Activated CD8-positive, alpha-beta memory T cell treated with anti-CD3 and anti-CD28 coated beads for 48 hours (primary cell): ENCODE measurements around the gene AGAP1.
"Not testable (repeated sequence)": the region's sequence is repeated elsewhere in the genome, so short reads cannot be mapped to it uniquely, and the experiment has no call there.

Experiments
- DNase-seq, 3 experiments: peaks; one replicate each; pipeline ENCODE4 v3.0.0-alpha.2; 2020; ENCODE audit warnings: low read depth in 2 of 3, low spot score in 2 of 3

The AGAP1 gene

DNA sequence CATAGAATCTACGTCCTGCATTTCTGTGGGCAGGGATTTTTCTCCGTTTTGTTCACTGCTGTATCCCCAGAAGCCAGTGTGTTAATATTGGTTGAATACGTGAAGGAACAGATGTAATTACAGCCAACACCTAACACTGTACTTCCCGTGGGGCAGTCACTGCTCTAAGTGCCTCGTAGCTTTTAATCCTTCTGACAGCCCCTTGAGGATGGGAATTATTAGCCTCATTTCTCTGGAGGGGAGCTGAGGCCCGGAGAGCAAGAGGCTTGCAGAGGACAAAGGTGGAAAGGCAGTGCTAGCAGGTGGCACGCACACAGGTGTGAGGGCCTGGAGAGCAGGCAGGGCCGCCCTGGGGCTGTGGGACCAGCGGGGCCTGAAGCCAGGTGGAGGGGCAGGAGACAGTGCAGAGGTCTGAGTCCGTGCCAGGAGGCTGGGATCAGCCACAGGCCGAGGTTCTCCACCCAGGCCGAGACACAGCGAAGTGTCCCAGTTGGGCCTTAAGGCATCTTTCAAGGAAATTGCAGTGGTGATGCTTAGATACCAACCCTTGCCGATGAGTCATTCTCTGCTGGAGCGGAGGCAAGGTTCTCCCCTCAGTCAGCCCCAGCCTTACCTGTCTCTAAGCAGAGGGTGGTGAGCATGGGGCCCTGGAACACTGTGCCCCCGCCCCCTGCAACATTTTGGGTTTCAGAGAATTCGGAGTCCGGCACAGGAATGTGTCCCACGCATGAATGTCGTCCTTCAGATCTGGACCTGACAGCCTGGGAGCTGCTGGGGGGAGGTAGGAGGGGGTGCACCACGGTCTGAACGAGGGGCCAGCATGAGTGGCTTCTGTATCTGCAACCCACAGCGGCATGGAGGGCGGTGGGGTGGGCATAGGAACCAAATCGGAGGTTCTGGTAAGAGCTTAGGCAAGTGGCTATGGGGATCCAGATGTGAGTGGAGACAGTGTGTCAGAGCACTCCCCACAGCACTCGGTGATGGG lies 551.7 kb downstream of the AGAP1 start:
- DNase-seq, result no peak

DNA sequence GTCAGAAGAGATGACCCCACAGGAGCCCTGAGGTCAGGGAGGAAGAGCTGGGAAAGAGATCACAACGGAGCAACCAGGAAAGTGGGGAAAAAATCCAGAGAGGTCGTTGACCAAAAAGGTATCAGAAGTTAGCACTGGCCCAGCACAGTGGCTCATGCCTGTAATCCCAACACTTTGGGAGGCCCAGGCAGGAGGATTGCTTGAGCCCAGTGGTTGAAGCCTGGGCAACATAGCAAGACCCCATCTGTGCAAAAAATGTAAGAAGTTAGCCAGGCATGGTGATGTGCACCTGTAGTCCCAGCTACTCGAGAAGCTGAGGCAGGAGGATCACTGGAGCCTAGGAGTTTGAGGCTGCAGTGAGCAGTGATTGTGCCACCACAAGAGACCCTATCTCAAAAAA lies 552.9 kb downstream of the AGAP1 start:
- no peak for DNase-seq

DNA sequence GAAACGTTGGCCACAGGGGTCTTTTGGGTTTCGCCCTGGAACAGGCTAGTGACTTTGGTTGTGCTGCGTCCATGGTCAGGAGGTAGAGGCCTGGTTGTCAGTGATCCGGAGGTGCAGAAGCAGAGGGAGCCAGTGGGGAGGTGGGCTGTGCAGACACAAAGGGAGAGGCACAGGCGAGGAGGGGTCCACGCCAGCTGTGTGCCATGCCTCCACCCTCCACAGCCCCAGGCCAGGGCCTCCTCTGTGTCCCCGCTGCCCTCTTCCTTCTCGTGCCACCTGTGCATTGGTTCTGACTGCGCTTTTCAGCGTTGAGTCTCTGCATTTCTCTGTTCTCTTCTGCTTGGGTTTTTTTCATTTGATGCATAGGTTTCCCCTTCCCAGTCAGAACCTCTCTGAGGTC lies 553.3 kb downstream of the AGAP1 start:
- DNase-seq, result no peak

DNA sequence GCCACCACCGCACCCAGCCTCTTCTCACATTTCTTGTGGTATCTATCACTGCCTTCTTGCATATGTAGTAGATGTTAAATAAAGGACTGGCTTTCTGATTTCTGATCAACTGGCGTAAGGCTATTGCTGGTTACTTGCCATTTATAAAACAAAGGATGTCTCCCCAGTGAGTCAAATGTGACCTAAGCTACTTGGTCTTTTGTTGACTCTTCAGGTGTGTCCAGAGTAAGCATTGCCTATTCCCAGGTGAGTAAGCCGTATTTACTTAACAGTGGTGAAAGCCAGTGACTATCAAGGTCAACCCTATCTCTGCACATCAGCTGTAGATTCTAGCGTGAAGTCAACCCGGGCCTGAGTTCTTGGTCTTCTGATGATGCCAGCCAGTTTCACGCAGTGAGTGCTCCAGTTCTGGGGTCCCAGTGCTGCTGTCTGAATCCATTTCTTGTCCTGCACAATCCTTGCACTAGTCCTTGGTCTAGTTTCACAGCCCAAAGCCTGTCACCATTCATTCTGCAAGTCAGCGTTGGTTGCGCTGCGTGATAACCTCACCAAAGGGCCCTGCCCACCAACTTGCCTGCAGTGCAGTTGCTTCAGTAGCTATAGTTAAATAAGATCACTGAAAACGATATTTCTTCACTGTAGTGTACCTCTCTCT lies 554.2 kb downstream of the AGAP1 start:
- DNase-seq, result no peak

DNA sequence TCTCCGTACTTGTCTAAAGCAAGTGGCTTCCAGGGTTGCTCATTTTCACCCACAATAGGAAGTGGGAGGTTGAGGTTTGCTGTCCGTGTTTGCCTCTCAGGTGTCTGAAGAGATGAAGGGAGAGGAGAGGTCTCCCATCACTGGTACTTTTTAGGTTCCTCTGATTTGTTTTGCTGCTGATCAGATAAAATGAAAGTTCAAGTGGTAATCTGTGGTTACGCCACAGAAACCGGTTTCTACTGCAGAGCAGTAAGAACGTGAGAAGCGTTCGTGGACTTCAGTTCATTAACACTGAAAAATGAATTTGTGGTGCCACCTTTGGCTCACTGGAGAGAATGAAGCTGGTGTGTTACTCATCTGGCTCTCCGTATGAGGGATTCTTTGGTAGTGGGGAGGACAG lies 556.1 kb downstream of the AGAP1 start:
- DNase-seq, result no peak

DNA sequence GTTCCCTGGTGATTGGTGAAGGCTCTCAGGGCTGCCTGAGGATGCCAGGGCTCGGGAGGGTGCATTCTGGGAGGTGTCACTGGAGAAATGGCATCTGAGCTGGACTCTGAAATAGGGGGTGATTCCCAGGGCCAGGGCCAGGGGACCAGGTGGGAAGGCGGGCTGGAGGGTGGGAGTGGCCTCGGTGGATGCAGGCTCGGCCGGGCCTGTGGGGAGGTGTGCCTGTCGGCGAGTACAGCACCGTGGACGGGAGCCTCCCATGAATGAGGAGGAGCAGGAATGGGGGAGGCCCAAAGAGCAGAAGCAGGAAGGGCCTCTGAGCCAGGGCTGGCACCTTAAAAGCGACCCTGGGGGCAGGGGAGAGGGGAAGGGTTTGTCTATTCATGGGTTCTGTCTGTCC lies 557.5 kb downstream of the AGAP1 start:
- no peak for DNase-seq

DNA sequence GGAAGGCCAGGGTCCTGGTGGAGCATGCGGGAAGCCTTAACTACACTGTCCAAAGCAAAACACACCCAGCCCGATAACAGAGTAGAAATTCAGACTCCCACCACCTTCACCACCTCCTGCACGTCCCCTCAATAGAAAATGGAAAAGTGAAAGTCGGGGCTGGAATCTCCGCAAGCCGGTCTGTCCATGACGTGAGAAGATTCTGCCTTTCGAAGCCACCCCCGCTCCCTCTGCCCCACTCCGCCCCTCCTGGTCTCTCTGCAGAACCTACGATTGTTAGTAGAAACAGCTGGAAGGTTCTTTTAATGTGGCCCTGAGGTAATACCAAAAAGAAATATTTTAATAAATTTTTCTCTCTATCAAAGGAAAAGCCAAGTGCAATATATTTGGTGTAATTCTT lies 558.0 kb downstream of the AGAP1 start:
- no peak for DNase-seq

DNA sequence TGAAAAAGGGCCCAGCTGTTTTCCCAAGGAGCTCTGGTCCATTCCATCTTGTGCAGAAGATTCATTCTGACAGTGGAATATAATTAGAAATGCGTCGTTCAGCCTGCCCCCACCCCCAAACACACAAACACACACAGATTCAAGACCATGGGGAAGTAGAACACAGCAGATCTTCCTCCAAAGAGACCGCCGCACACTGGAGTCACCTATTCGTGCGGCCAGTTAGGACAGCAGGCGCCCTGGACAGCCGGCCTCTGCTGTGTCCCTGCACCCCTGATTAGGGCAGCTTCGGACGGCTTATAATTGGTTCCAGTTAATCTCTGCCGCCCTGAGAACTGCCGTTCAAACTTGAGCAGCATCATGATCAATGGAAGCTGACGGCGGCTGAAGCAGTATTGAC lies 558.4 kb downstream of the AGAP1 start:
- no peak for DNase-seq

DNA sequence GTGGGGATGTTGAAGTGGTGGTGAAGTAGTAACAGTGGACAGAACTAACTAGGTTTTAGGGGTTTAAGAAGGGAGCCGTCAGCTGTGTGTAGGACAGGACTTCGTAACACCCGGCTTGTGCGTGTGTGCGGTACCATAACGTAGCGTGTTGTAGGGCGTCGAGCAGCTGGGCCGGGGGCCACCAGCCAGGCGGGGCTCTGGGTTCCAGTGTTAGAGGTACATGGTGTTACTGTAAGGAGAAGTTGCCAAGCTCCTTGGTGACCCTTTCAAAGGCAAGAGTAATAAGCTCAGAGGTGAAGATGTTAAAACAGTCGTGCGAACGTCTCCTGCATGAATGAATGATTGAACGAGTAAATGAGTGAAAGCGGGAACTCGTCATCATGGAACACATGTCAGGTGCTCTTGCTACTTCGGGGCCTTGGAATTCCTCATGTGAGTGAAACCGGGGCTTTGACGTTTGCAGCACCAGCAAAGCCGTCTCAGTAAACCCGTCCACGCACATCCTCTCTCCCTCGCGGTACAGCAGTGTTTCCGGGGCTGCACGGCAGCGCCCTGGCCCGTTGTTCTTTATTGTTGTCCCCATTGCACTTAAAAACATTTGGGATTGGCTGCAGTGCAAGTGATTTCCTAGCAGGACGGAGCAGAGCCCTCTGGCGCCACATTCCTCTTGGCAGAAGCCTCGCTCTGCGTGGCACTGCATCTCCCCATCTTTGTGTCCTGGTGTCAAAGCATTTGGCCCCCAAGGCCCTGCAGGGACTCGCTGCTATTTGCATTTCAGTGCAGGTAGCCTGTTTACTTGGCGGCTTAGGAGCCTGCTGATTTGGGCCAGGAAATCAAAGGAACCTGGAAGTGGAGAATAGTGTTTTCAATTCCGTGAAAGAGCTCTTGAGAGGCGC lies 559.3 kb downstream of the AGAP1 start:
- no peak for DNase-seq

DNA sequence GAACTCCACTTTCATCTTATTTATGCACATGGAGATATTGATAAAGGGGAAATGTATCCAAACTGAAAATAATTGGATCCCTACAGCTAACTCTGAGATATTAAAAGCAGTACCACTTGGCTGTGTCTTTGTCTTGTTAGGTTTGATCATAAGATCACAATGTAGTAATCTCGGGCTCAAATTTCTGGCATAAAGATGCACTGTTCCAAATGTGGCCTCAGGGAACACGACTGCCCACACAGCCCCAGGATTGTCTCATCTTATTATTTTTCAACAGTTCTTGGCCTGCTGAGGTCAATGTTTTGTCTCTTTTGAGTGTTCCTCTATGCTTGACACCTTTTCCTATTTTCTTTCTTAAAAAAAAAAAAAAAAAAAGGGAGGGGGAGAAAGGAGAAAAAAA lies 560.3 kb downstream of the AGAP1 start:
- no peak for DNase-seq

DNA sequence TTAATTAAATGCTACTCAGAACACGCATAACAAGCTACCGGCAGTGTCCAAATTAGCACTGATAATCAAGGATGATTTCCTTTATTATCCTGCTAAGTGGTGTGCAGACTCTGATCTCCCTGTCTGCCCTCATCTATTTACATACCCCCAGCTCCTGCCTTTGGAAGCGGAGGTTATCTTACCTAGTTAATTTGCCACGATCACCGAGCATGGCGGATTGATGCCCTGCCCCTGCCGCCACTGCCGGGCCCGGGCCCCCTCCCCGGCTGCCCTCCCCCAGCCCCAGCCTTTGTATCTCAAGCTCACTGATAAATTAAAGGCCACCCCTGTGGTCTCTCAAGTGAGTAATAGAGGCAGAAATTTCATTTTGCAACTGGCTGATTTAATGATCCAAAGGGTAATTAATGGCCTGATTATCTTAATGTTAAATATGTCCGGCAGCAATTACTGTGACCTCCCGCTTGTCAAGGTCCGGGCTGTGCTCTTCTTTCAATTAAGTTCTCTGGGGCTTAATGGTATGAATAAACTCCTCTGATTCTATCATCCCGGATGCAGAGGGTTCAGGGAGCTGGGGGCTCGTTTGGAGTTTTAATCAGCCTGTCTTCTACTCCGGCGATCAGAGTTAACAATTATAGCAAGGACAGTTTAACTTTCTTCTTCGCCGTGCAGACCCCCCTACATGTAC lies 560.9 kb downstream of the AGAP1 start:
- no peak for DNase-seq

DNA sequence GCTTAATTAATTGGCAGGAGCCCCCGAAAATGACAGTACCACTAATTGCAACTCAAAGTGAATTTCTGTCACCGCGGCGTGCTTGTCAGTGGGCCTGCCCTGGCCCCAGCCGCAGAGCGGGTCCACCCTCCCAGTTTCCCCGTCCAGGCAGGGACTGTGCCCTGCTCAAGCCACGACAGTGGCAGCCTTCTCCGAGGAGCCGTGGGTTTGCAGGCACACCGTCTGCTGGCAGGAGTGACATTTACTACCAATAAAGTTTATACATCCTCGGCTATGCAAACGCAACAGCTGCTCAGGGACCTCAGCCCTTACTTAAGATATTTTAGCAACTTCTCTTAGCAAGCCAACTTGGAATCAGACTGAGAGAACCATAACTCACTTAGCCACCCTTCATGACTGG lies 561.6 kb downstream of the AGAP1 start:
- DNase-seq, result no peak

DNA sequence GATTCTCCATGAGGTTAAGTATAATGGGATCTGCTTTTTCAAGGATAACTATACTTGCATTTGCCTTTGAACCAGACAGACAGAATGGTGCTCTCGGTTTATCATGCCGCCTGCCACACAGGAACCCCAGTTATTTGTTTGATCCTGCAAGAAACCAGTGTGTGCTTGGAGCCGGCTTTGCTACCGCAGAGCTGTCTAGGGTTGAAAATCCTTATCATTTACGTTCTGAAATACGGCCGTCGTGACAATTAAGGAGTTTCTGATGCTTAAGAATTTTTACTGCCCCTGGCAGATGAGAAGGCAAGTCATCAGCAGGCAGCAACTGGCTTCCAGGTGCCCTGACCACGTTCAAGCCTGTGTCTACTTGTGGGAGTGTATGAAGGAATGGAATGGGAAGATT lies 562.3 kb downstream of the AGAP1 start:
- no peak for DNase-seq

DNA sequence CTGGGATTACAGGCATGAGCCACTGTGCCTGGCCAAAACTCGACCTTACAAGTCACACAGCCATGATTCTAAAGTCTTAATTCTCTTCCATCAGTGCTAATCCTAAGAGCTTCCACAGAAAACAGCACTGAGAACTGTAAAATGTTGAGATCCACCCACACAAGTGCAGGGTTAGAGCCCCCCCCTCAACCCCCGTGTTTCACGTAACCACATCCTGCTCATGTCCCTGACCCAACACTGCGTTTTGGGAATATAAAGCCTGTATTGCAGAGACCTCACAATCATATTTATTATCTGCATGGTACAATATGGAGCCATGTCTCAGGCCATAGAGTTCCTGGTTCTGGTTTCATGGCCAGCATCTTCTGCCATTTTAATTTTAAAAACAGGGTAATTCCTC lies 563.5 kb downstream of the AGAP1 start:
- DNase-seq, result no peak

DNA sequence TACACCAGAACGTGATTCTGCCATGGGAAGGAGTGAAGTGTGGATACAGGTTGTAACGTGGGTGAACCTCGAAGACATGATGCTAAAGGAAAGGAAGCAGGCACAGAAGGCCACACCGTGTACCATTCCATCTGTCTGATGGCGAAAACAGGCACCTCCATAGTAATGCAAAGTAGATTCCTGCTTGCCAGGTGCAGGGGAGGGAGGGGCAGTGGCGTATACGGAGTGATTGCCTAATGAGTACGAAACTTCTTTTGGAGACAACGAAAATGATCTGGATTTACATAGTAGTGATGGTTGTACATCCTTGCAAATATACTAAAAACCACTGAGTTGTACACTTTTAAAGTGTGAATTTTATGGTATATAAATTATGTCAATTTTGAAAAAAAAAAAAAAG lies 567.7 kb downstream of the AGAP1 start:
- DNase-seq, result no peak

DNA sequence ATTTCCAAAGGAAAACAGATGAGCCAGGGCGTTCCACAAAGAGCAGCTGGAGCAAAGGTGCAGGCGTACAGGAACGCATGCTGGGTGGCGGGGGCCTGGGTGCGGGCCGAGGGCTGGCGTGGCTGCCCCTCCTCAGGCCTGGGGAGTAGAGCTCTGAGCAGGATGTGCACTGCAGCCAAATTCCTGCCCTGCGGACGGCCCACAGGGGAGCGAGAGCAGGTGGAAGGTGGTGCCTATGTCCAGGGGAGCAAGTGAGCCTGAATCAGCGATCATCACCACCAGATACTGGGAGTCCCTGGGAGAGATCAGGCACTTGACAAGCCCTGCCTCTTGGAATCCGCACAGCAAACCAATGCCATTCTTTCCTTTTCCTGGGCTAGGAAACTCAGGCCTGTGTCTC lies 568.1 kb downstream of the AGAP1 start:
- no peak for DNase-seq

DNA sequence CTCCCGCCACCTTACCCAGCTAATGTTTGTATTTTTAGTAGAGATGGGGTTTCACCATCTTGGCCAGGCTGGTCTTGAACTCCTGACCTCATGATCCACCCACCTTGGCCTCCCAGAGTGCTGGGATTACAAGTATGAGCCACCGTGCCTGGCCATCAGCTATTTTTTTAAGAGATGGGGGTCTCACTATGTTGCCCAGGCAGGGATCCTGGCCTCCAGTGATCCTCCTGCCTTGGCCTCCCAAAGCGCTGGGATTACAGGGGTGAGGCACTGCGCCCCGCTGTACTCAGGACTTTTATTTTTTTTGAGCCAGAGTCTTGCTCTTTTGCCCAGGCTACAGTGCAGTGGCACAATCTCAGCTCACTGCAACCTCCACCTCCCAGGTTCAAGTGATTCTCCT lies 569.0 kb downstream of the AGAP1 start:
- not testable (repeated sequence) for DNase-seq

DNA sequence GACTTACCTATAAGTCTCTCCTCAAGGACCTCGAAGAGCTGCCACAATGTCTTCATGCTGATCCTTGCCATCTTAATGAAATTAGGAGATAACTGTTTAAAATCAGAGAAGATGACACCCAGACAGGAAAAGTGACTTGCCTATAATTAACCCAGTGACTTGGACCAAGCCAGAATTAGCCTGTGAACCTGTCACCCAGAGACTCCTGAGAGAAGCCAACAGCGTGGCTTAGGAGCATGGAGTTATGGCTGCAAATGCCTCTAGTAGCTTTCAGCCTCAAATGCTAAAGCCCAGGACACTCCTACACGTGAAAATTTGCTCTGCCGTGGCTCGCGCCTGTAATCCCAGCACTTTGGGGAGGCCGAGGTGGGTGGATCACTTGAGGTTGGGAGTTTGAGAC lies 570.2 kb downstream of the AGAP1 start:
- DNase-seq, result no peak

DNA sequence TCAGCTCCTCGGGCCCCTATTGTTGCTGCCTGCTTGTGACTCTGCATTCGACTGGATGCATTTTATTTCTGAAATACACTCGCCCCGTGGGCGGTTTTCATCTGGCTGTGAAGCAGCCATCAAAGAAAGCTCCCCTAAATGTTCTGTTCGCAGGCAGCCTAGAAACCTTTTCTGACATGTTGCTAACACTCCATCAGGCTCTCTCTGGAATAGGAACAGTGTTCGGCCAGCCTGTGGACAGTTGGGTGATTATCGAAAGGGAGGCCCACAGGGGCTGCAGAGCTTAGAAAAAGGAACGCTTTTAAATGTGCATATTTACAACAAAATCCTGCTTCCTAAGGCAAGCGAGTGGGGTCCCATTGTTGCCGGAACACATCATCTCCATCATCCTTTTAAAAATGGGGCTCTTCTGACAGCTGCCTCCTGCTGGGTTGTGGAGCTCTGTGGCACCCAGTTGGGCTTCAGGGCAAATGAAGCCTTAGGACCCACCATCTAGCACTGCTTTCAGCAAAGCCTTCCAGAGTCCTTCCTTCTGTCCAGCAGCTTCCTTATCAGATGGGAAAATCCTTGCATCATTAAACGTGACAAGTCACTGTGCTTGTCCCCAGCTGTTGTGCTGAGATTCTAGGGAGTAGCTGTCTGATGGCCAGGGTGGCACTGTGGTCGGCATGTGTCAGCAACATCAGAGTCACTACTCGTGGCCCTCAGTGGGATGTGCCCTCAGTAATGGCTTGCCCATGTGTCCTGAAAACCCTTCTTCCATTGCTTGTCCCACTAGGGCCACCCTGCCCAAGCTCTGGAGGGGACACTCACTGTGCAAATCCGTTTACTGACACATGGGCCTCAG lies 571.7 kb downstream of the AGAP1 start:
- DNase-seq, result no peak

DNA sequence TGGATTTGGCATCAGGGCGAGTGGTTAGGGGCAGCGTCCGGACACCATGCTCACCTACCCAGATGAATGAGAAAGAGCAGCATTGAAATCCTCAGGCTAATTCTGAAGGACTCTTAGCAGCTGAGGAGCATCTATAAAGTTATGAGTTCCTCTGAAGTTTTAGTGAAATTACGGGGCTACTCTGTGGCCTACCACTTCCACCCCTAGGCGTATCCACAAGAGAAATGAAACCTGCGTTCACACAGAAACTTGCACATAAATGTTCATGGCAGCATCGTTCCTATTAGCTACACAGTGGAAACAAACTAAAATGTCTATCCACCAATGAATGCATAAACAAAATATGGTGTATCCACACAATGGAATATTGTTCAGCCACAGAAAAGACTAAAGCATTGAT lies 576.4 kb downstream of the AGAP1 start:
- no peak for DNase-seq
